Right lobe of liver (tissue), 6 donors: ENCODE data around the gene LDLRAD3. TPM values are rescaled to one million over a fixed set of nuclear protein-coding genes. Genes with fewer than 3 reads are reported as not detected.
A peak's percentile ranks its signal among the peaks of the same experiment; 100 is the strongest.

ENCODE experiments used
- ATAC-seq, 4 donors: fragments of 200-7000 bp; cut with Tn5 transposase; one replicate each; pipeline ENCODE4 v1.9.1; 2020; ENCODE audit warnings: mild to moderate bottlenecking in 4 of 4, moderate library complexity in 4 of 4
- DNase-seq, 3 donors: peaks; one replicate each; pipeline ENCODE4 v3.0.0-alpha.2; 2020
- H3K27ac ChIP-seq, 3 donors: fragments of 200-600 bp; one replicate each; pipeline ENCODE4 v1.8.0; 2022
- H3K27me3 ChIP-seq, 2 donors: fragments of 200-600 bp; one replicate each; pipeline ENCODE4 v1.8.0; 2022
- H3K36me3 ChIP-seq, 4 donors: fragments of 200-600 bp; sonication (generic) in 1 of 4; one replicate each; pipeline versions ENCODE4 v1.5.1 to v1.8.0; 2017 to 2022; ENCODE audit warnings: control low read depth in 1 of 4
- H3K4me1 ChIP-seq, 4 donors: fragments of 200-600 bp; sonication (generic) in 1 of 4; one replicate each; pipeline versions ENCODE4 v1.5.1 to v1.8.0; 2017 to 2022; ENCODE audit warnings: control low read depth in 1 of 4
- H3K4me3 ChIP-seq, 3 donors: fragments of 200-600 bp; one replicate each; pipeline ENCODE4 v1.8.0; 2022
- H3K9me3 ChIP-seq, 4 donors: fragments of 200-600 bp; sonication (generic) in 1 of 4; one replicate each; pipeline versions ENCODE4 v1.5.1 to v1.8.0; 2017 to 2022; ENCODE audit warnings: control low read depth in 1 of 4
- CTCF ChIP-seq, 4 donors: fragments of 200-600 bp in 3 of 4; fragments of 450-650 bp in 1 of 4; IDR thresholded peaks; one replicate each; pipeline versions ENCODE4 v1.5.1 to v1.8.0; 2016 to 2022; ENCODE audit warnings: antibody characterized with exemption in 4 of 4, mild to moderate bottlenecking in 2 of 4
- POLR2A ChIP-seq: fragments of 450-650 bp; IDR thresholded peaks from one replicate; pipeline ENCODE4 v1.6.1; 2017; ENCODE audit warnings: antibody characterized with exemption, mild to moderate bottlenecking
- WGBS: methylation state at CpG from one replicate; pipeline ENCODE4 v1.1.6; 2018; ENCODE audit warnings: low coverage, low lambda C conversion rate; ENCODE audit not compliant: insufficient coverage; ENCODE audit errors: missing lambda C conversion rate; 5-methylcytosine and 5-hydroxymethylcytosine counted together
- intact Hi-C, 2 donors: fragments of 100-400 bp; cut with DNase I; formaldehyde crosslinking; loops; one replicate each; pipeline versions ENCODE4 v1.11.2 to v1.14.1; 2022
- total RNA-seq, 6 experiments: library from RNA; depleted of rRNA in 2 of 6; stranded (reverse); fragments of >200 nt in 2 of 6; fragmentation: NEBNext Ultra II Directional in 3 of 6; extraction: Animal tissue kit (Norgen Biotek cat#: 25700) in 3 of 6; gene quantifications; one replicate each; pipeline versions ENCODE4 v1.1.0 to v1.2.4, GENCODE V29; 2016 to 2023
- donor health status: DM: no; HTN: yes; CAD: no.
- donor health status: DM: no; HTN: no; CAD: no.
- donor health status: DM: no; HTN: no; CAD: no.
- donor health status: DM: no; HTN: yes; CAD: no.
- donor health status: DM: no; HTN: yes; CAD: no.

LDLRAD3 gene
- total RNA-seq, 6 experiments from 2014 or later, result 0.62 to 3.3 (median 2.7) TPM

- WGBS, result 88% methylated on average over 5 of the region's 5 CpGs
- TF ChIP-seq POLR2A, result no peak
- no peak for TF ChIP-seq CTCF (IDR thresholded peaks at IDR 0.05)
- H3K4me3 ChIP-seq, result no peak overlapping the region
- intact Hi-C loops, result no loop called here
- no peaks in the 10 kb centered on the region for H3K27me3 ChIP-seq
- ATAC-seq (no peak), DNase-seq (no peak)
- no peaks in the 10 kb centered on the region for H3K4me1 ChIP-seq
- no peaks in the 10 kb centered on the region for H3K9me3 ChIP-seq
- H3K36me3 ChIP-seq, result no peaks in the 10 kb centered on the region
- no peak overlapping the region for H3K27ac ChIP-seq
These were observed 217.7 kb downstream of the LDLRAD3 start for GRCh38 chr11:36161572-36161971.

DNA sequence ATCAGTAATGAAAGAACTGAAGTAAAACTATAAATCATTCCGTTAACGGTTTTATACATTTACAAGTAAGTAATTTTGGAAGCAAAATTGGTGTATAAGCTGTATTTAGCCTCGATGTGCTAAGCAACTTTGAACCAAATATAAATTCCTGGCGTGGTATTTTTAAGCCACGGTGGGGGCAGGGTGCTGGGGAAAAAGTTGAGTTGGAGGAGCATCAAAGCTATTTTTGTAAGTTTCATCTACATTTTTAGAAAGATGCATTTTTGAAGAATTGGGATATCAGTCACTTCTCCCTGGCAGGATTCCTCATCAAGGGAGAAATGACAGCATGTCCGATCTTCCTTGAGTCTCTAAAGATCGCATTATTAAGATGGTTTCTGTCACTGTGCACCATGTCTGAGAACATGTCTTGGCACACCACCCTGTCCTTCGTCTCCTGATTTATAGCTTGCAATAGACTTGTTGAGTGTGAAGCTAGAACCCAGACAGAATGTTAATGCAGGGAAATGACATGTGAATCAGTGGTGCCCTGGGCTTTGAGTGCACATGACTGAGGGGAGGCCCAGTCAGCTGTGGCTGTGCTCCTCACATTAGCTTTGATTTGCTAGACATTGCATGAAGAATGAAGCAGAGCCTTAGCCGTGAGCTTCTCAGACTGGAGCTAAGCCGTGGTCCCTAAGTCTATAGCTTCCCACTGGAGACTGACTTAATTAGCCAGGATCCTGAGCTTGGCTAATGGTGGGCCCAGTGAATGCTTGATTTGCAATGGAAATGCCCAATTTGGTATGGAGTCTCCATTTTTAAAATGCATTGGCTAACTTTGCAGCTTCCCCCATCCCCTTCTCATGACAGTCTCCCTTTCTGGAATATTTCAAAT lies 218.4 kb downstream of the LDLRAD3 start:
- intact Hi-C loops, result no loop called here

GRCh38 chr11:36162883-36163434 lies 219.1 kb downstream of the LDLRAD3 start:
- TF ChIP-seq CTCF (IDR thresholded peaks at IDR 0.05) (no peak), POLR2A (no peak)
- WGBS, result 60% methylated on average over 5 of the region's 5 CpGs

More for the DNA sequence above, 218.4 kb downstream of the LDLRAD3 start:
- no peaks in the 10 kb centered on the region for H3K4me1 ChIP-seq
- H3K27me3 ChIP-seq, result no peaks in the 10 kb centered on the region
- H3K27ac ChIP-seq, result no peak overlapping the region
- WGBS, result 70% methylated on average over 8 of the region's 10 CpGs
- no peak for DNase-seq
- H3K4me3 ChIP-seq, result no peak overlapping the region
- ATAC-seq, result no peak
- no peaks in the 10 kb centered on the region for H3K9me3 ChIP-seq
- H3K36me3 ChIP-seq, result no peaks in the 10 kb centered on the region
- no peak for TF ChIP-seq POLR2A
- TF ChIP-seq CTCF (IDR thresholded peaks at IDR 0.05), result no peak

DNA sequence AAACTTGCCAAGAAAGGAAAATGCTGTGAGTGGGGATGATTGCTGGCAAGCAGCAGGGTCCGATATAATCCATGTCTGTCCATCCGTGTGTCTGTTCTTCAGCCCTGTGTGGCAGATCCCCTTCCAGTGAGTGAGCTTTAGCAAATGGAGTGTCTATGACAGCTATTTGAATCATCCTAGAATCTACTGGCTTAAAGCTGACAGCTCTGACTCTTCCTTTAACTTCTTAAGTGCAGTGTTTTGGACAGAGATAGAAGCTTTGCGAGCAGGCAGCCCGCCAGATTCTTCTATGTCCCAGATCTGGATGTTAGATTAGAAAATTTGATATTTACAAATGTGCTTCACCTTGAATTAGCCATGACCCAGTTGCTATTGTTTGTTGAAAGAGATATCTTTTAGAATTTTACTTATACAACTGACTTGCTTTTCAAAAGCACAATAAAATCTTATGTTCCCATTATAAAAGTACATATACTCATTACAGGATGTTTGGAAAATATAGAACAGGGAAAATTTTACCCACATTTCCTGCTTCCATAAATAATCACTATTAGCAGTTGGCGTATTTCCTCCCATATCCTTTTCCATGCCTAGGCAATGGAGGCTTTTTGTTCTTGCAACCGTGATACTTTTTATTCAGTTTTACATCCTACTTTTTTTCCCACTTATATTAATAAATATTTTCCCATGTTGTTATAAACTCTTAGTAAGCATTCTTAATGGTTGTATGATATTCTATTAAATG lies 220.8 kb downstream of the LDLRAD3 start:
- DNase-seq (no peak), ATAC-seq (no peak)
- Histone ChIP-seq H3K27me3 (no peaks in the 10 kb centered on the region), H3K27ac (no peak overlapping the region), H3K4me1 (no peaks in the 10 kb centered on the region), H3K36me3 (no peaks in the 10 kb centered on the region), H3K4me3 (no peak overlapping the region), H3K9me3 (no peaks in the 10 kb centered on the region)
- TF ChIP-seq POLR2A (no peak), CTCF (IDR thresholded peaks at IDR 0.05) (no peak)
- WGBS, result 83% methylated on average over 6 of the region's 6 CpGs
- intact Hi-C loops, result no loop called here

More at GRCh38 chr11:36162883-36163434, 219.1 kb downstream of the LDLRAD3 start:
- H3K9me3 ChIP-seq, result no peaks in the 10 kb centered on the region
- ATAC-seq (peak in 1 of 4 donors; percentile 11), DNase-seq (no peak)
- H3K27ac ChIP-seq, result no peak overlapping the region
- no peaks in the 10 kb centered on the region for H3K36me3 ChIP-seq
- intact Hi-C loops, result no loop called here
- H3K4me3 ChIP-seq, result no peak overlapping the region
- no peaks in the 10 kb centered on the region for H3K4me1 ChIP-seq
- H3K27me3 ChIP-seq, result no peaks in the 10 kb centered on the region
